Stimulated activated CD8-positive, alpha-beta memory T cell treated with anti-CD3 and anti-CD28 coated beads, Interleukin-4, amount 100 ng/mL, for 1 hour (primary cell): ENCODE data around the gene PPP2R5A.

Experiments used
- DNase-seq, 2 donors: peaks; one replicate each; pipeline ENCODE4 v3.0.0-alpha.2; 2020; ENCODE audit warnings: low read depth in 2 of 2, low spot score in 1 of 2

The PPP2R5A gene

DNA sequence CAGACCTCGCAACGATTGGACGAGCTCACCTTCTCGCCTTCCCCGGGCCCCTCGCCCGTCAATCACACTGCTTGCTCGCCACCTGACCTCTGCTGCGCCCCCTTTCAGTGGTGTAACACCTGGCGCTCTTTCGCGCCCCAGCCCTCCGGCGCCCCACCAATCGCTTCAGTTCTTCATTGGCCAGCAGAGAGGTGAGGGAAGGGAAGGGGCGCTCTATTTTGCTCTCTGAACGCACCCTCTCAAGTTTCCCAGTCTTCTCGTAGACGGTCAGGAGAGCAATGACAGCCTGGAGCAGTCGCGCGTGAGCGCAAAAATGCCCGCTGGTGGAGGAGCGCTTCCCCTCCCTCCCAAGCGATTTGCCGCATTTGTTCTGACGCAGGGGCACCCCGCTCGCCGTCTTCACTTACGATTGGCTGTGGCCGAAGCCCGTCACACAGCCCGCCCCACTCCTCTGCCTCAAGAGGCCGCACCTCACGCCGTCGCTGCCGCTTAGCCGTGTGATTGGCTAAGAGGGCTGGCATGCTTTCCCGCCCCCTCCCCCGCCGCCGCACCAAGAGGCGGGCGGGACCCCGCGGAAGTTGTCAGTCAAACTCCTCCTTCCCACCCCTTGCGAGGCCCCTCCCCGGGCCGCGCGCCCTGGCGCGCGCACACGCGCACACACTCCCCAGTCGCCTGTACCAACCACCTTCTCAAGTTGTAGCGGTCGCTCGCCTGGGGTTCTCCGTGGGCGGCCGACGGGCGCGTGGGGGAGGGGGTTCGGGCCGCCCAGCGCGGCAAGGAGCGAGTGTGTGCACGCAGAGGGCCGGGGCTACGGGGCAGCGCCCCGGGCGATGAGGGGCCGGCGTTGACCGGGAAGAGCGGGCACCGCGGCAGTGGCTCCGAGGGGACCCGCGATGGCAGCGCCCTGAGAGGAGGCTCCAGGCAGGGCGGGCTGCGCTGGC lies at the start of gene PPP2R5A:
Gene PPP2R5A (plus strand): TSS at position 667 of the 941 bp plus-strand sequence. CDS start 701 bp downstream, outside the sequence.
- peak; percentile 92 to 96 for DNase-seq

DNA sequence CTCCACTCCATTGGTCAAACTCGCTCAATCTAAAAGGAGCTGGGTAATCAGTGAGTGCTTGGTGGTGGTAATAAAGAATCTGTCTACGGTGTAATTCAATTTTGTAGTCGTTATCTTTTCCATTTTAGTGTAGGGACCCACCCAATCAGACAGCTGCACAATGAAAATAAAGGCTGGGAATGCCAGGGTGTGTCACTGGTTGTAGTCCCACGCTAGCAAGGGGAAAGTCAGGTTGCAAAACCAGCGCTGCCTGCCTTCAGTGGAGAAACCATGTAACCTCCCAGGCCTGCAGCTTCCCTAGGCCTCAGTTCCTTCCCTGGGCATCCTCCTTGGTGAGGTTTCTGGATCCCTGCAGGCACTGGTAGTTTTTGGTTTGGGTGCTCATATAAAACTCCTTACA lies 49.4 kb upstream of the PPP2R5A start:
- no peak for DNase-seq

DNA sequence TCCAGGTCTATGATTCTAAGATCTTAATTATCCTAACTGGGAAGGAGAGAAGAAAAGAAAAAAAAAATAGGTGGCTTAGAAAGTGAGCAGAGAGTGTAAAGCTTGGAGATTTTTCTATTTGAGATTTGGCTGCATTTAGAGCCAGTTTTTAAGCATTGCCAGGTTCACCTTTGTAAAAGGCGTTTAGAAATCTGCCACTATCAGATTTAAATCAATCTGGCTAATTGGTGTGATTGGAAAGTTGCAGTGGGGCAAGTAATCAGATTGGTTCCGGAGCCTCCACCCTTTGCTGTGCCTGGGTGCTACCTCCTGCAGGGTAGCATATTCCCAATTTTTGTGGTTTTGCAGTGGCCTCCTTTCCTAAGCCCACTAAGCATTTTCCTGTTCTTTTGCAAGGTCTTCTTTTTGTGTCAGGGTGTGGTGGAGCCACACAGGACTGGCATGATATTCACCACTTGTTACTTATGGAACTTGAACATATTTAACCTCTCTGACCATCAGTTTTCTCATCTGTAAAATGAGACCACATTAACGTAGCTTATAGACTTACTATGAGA lies 48.5 kb upstream of the PPP2R5A start:
- DNase-seq = no peak

DNA sequence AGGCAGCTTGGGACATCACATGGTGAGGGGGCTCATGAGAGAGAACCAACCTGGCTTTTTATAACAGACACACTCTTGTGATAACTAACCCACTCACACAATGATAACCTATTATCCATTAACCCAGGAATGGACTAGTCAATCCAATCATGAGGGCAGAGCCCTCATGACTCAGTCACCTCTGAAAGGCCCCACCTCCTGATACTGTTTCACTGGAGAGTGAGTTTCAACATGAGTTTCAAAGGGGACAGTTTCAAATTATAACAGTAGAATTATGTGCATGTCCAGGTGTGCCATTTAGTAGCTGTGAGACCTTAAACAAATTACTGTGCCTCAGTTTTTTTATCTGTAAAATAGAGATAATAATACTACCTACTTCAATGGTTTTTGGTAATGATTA lies 47.6 kb upstream of the PPP2R5A start:
- DNase-seq = no peak

DNA sequence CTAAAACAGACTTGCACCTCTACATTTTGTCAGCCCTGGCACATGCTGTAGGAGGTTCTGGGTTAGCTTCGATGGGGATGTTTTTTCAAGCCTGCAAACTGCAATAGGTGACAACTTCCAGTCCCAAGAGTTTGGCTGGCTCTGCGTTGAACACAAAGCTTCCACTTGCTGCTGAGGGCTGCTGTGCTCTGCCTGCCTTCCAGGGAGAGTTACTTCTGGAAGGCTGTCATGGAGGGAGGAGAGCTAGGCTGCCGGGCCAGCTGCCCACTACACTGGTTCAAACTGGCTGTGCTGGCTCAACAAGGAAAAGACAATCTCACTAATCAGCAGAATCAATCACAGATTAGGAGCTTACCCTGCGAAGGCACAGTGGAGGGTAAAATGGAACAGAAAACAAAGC lies 46.7 kb upstream of the PPP2R5A start:
- no peak for DNase-seq

DNA sequence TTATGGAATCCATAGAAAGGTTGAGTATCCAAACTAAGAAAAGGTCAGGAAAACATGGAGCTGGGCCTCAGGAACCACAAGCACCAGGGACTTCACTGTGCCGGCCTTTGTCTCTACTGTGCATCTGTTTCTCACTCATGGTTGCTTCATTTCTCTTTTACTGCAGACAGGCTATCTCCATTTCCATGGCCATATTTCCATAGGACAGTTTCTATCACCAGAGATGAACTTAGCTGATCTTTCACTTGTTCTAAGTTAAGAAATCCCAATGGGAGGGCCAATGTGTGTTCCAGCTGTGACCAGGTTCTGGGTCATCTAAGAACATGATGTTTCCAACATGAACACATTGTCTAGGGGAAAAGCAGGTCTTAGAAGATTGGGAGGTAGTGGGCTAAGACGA lies 43.7 kb upstream of the PPP2R5A start:
- no peak for DNase-seq

DNA sequence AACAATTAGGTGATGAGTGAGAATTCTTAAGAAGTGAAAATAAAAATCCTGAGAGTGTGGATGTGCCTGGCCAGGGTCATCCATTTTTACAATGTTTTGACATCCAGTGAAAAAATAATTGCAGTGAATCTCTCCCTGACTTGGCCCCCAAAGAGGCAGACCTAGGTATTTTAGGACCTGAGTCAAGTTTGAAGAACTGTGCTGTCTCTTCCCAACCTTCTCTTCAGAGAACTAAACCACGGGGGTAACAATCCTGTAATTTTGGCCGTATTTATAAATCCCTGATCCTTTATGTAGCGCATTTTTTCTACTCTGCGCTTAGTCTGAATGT lies 43.3 kb upstream of the PPP2R5A start:
- DNase-seq = no peak

DNA sequence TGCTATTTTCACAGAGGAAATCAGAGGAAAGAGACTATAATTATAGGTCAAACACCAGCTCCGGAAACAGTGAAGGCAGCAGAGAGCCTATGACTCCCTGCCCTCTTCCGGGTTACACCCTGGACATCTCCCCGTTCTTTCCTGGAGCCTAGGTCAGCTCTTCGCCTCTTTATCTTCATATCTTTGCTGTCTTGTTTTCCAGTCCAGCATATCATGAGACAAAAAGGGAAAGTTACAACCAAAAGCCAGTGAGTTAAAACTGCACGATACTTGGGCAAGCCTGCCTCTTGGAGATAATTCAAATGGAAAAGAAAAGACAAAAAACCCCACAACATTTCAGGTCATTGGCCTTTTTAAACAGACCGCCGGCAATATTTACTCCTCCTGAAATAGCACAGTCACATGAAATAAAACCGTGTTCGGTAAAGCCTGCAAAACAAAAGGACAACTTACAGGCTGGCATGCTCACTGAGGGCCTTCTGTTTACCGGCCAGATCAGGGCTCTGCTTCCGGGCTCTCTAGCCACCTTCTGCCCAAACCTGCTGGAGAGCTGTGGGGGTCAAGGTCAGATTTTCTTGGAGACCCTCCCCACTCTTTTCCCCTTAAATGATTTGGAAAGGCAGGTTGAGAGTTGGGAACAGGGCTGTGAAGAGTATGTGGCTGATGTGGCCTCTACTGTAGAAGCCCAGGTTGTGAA lies 42.8 kb upstream of the PPP2R5A start:
- no peak for DNase-seq

DNA sequence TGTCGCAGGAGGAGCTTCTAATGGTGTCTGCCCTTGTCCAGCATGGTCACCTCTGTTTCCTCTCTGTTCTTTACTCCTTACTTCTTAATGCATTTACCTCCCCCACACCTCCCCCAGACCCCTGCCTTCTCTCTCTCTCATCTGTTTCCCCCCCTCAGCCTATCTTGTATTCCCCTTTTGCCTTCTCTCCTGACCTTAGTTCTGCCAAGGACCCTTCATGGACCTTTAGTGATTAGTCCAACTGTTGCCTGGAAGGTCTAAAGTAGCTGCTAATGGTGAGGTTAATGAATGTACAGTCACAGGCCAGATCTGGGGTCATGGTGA lies 42.3 kb upstream of the PPP2R5A start:
- no peak for DNase-seq

DNA sequence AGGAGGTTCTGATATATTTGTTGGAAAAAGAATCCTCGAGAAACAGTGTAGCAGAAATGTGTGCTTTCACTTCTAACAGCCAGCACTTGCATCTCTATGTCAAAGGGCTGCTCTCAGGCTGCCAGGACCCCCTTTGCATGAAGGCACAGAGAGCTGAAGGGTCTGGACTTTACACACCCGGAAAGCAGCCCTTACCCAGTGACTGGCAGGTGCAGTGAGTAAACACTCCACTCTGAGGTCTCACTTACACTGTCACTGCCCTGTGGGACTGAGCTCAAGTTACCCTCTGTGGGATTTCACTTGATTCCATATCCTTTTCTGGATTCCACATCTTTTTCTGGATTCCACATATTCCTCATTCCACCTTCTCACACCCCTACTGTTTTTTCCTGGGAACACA lies 40.8 kb upstream of the PPP2R5A start:
- no peak for DNase-seq

DNA sequence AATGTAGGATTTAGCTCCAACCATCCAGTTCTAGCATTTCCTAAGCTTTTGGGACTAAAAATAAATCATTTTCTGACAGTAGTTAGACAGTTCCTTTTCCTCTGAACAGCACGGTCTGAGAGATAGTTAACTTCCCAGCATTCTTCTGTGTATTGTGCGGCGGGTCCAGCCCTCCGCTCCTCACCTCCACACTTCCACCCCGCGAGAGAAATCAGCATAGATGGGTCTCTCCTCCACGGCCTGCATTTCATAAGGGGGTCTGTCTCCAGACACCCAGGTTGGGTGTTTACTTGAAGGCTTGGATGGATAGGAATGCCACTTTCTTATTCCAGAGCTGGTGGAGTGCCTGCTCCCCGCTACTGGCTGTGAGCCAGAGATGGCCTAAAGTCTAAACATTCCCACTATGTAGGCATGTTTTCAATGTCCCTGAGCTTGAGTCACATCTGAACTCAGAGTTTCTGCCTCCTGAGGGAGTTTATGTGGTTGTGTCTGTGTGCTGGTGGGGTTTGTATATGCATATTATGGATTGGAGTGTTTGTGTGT lies 38.0 kb upstream of the PPP2R5A start:
- no peak for DNase-seq

DNA sequence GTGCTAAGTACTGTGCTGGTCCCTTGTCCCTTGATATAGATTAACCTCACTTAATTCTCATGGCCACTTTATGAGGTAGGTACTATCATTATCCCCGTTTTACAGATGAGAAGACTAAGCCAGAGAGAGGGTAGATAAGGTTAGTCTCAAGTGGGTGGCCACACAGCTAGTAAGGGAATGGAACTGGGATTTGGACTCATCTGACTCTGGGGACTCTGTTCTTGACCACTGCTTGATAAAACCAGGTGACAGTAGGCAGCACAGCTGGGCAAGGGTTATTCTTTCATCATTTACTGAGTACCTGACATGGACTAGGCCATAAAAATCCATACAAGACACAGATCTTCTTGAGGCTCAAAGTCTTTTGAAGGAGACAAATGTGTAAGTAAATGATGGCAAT lies 37.2 kb upstream of the PPP2R5A start:
- no peak for DNase-seq

DNA sequence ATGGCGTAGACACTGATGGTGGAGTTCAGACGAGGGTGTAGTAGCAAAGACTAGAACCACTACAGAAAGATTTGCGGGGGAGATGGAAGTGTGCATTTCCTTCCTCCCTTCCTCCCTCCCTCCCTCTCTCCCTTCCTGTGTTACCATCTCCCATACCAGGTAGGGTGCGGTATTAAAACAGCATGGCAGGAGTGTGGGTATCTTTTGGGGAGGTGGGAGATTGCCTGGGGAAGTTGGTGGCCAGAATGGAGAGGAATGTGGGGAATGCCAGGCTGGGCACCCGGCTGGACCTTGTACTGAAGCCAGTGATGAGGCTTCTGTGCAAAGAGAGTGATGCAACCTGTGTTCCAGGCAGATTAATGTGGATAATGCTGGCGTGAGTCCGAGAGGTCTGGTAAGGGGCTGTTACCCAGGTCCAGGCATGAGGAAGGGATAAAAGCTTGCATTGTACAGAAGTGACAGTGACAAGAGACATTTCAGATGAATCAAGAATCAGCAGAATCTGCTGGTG lies 30.3 kb upstream of the PPP2R5A start:
- no peak for DNase-seq

DNA sequence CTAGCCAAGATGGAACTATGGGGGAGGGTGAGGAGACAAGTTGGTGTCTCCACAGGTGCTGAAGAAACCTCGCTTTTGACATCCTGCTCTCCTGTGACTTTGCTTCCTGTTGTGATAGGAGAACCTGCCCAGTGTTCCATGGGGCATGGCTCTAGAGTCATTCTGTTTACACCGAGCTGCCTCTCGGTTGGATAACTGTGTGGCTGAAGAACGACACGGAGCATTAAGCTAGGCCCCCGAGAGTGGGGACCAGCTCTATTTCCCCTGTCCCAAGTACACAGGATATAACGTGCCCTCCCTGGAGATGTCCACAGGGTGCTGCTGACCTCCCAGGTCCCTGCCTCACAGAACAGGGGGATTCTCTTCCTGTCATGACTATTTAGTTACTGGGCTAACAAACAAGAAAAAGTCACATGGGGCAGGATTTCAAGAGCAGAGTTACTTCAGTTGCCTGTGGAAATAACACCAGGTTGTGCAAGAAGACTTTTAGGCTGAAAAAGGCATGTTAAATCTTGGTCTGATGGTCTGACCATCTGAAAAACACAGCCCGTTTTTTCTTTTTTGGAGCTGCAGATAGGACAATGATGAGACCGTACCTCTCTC lies 29.4 kb upstream of the PPP2R5A start:
- no peak for DNase-seq

DNA sequence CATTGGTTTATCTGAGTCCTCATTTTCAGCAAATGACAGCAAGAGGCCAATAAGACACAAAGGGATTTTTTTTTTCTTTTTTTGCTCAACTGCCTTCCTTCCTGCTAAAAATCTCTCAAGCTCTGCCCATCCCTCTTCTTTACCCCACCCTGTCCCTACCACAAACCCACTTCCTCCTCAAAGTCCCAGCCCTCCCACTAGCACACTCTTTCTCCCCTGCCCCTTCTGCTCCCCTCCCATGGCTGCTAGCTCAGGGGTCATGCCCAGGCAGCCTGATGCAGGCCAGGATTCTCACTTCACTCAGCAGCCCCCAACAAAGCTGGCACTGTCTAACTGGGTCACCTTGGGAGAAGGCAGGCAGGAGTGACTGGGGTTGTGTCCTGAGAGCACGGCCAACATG lies 28.8 kb upstream of the PPP2R5A start:
- DNase-seq = no peak

DNA sequence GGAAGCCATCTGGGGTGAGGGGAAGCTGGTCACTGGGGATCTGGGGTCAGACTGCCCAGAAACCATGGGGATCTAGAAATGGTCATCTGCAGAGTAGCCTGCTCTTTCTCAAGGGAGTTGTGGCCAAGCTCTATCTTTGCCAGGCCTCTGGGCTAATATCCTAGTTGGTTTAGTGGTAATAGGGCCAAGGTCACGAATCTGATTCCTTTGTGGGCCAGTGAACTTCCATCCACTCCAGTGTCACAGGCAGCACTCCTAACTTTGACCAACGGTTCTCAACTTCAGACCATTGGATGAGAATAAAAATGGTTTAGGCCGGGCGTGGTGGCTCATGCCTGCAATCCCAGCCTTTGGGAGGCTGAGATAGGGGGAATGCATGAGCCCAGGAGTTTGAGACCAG lies 28.1 kb upstream of the PPP2R5A start:
- no peak for DNase-seq

DNA sequence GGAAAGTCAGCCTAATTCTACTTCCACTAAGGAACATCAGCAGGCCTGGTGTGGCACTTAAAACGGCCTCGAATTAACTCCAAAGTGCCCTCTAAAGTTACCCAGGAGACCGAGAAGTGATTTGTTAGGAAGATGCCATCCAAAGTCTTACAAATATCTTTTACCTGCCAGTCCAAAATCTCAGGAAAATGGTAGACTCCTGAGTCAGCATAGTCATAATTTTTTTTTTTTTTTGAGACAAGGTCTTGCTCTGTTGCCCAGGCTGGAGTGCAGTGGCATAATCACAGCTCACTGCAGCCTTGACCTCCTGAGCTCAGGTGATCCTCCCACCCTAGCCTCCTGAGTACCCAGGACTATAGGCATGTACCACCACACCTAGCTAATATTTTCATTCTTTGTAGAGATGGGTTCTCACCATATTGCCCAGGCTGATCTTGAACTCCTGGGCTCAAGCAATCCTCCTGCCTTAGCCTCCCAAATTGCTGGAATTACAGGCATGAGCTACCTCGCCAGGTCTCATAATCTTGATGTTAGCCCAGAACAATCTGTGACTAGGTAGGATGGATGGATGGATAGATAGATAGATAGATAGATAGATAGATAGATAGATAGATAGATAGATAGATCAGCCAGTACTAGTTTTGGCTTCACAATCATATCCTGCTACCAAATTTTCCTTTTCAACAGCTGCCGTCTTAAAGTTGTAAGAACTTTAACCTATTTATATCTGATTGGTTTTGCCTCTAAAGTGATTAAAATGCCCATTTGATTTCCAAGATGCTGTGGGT lies 25.3 kb upstream of the PPP2R5A start:
- DNase-seq = no peak

DNA sequence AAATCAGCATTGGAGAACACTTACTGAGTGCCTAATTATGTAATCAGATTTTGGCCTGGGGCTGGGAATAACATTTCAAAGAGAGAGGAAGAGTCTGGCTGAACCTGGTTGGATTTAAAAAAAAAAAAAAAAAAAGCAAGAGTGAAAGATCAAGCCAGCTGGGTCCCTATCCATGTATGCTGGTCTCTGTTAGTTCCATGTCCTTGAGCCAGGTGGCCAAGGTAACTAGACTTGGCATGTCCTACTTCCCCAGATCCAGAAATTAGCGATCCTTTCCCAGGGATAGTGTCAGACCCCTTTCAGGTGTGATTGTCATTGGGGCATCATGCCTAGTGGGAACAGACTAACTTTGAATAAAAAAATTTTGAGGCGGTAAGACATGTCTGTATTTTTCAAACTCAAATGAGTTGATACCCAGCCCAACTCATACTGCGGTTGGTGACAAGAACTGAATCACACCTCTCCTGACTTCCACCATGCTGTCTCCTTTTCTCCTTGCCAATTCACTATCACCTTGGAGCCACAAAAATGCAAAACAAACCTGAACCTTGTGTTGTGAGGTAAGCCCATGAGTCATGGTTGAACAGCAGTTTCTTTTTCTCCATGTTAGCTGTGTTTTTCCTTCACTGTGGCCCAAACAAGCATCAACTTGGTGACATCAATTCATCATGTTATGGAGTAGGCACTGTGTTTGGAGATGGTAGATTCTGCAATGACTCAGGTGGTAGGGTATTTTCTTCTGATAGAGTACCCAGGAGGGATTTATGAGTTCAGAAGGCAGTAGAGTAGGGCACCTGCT lies 24.5 kb upstream of the PPP2R5A start:
- DNase-seq = no peak

DNA sequence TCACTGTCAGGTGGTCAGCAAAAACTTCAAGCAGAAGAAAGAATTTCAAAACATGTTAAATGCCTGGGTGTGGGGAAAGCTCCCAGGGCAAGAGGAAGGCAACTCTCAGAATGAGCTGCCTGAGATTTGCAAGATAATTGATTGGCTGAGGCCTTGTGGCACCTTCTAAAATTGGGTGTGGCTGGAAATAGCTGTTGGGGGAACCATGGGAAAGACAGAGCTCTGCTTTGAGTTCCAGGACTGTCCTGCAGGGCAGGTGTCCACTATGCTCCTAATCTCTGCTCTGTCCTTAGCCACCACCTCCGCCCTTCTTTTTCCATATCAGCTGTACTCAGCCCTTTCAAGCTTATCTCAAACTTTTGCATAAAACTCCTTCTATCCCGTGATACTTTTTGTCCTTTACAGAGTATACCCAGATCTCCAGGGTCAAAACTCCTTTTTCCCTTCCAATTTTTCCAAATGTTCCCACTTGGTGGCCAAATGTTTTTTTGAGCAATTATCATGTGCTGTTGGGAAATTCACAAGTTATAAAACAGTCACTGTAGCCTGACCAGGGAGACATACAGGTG lies 23.8 kb upstream of the PPP2R5A start:
- no peak for DNase-seq

DNA sequence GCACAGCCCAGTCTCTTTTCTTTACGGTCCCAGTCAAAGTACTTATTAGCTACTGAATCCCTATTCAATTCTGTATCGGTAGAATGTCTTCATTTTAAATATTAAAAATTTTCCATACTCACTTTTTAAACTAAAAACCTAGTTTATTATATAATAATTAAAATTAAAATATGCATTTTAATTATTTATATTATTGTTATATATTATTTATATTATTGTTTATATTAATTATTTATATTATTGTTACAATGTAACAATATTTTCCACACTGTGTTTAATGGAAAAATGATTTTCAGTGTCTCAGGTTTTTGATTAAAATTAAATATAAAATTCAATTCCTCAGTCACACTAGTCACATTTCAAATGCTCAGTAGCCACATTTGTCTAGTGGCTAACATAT lies 18.2 kb upstream of the PPP2R5A start:
- DNase-seq = no peak
